HT-29 (cell line): ENCODE data around the gene TRAPPC3. TPM values are rescaled to one million over a fixed set of nuclear protein-coding genes. Genes with fewer than 3 reads are reported as not detected.

Experiments
- DNase-seq: peaks from one replicate; pipeline ENCODE4 v3.0.0-alpha.2; 2015; ENCODE audit warnings: low spot score
- total RNA-seq: library from RNA; depleted of rRNA; stranded (reverse); fragments of >200 nt; shearing (Covaris generic); gene quantifications from 2 replicates; pipeline ENCODE4 v1.2.3, GENCODE V29; 2014

TRAPPC3 gene
- total RNA-seq, 1 experiment from 2014 or later = 65.8 TPM

DNA sequence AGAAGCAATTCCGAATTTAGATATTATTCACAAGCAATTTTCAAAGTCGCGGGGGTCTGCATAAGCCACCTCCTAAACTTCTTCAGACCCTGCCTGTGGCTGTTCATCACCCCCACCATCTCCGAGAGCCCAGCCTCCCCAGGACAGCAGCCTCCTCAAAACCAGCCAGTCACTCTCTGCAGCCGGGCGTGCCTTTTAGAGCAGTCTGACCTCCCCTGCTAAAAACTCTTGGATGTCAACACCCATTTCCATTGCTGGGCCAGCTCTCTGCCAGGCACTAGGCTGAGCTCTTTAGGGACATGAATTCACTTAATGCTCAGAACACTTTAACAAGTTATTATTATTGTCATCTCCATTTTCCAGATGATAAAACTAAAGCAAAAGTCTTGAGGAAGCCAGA, 48.9 kb downstream of the TRAPPC3 start:
- no peak for DNase-seq

DNA sequence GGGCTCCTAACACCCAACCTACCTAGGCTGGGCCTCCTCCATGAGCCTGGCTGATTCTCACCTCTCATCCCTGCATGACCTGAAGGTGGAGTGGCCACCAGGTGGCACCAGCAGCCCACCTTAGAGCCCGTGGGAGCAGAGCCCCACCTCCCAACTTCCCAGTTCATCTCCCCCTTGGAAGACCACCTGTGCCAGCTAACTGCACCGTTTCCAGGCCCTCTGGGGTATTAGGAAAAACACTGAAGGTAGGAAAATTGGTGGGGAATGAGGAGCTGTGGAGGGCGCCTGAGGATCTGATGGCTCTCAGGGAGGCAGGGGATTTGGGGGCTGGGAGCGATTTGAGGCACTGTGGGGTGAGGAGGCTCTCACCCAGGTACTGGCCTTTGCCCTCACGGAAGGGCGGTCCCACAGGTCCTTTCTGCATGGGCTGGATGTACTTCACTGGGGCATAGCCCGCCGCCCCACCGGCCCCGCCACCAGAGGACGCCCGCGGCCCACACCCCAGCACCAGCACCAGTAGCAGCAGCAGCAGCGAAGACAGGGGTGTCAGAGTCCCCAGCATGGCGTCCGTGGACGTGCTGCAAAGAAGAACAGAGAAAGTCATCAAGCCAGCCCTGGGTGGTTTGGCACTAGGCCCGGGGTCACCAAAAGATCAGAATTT, 49.5 kb downstream of the TRAPPC3 start:
- DNase-seq = peak; percentile 93

DNA sequence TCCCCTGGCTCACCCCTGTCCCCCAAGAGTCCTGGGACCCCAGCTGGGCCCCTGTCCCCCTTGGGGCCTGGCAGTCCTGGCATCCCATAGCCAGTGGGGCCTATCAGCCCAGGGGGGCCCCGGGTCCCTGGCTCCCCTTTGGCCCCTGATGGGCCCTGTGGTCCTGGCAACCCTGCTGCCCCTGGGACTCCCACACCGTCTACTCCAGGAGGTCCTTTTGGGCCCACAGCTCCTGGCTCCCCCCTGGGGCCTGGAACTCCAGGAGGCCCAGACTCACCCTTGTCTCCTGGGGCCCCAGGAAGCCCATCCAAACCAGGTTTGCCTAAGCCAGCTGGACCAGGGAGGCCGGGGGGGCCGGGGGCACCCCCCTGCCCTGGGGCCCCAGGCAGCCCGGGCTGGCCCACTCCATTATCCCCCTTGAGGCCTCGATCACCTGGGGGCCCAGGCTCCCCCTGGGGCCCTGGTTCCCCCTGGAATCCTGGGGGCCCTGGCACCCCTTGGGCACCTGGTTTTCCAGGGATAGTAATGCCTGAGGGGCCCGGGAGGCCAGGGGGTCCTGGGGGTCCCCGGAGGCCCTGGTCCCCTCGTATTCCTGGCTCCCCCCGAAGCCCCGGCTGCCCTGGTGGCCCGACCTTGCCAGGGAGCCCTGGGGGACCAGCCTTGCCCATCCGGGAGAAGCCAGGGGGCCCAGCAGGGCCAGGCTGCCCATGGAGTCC, 50.5 kb downstream of the TRAPPC3 start:
- no peak for DNase-seq

DNA sequence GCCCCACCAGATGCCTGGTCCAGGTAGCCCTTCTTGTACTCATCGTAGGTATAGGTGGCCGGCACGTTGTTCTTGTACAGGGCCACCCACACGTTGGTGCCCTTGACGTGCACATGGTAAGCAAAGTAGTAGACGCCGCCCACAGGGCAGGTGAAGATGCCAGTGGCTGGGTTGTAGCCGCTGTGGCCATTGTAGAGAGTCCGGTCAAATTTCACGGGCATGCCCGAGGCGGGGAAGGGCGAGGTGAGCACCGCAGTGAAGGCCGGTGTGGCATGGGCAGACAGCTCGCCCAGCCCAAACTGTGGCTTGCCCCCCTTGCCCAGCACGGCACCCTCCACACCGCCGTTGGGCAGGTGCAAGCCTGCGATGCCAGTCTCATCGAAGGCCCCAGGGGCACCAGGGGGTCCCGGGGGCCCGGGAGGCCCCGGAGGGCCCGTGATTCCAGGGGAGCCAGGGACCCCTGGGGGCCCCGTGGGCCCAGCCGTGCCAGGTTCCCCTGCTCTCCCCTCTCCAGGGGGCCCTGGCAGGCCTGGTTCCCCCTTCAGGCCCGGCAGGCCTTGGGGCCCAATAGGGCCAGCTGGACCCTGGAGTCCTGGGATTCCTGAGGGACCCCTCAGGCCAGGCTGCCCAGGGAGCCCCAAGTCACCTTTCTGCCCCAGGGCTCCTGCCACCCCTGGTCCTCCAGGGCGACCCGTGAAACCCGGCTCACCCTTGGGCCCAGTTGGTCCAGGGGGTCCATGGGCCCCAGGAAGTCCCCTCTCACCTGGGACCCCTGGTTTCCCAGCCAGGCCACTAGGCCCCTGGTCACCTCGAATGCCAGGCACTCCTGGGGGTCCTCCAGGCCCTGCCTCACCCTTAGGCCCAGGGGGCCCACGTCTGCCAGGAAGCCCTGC, 51.3 kb downstream of the TRAPPC3 start:
- DNase-seq = no peak

DNA sequence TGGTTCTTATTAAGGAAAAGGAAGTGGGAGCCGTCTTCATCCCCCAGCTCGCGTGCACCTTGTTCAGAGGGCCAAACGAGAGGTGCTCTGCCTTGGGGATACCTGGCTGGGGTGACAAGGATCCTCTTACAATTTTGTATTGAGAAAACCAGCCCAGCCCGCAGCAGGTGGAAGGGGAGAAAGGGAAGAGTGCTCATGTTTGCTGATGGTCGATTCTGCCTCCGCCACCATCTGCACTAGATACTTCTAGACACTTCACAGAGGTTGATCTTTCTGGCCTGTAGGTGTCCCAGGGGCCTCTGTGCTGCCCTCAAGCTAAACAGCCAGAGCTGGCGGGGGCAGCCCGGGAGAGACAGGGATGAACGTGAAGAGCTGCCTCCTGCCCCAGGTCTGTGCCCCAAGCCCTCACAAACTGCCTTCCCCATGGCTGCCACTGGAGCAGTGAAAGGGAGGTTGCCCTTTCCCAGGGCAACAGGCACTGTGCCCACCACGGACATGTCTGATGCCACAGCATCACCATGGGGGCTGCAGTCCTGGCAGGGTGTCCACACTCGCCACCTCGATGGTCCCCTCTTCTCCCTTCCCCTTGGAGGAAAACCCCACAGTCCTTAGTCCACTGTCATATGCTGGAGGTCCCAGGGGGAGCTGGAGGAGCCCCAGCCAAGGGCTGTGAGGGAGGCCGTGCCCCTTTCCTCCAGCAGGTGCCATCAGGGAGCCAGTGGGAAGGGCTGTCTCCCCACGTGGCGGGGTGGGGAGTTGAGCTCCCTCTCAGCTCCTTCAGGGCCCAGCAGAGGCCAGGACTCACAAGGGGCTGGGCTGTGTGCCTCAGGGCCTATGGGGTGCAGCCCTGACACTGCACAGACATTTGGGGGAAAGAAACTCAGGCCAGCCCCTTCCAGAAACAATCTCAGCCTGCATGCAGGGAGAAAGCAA, 52.5 kb downstream of the TRAPPC3 start:
- peak; percentile 56 for DNase-seq

DNA sequence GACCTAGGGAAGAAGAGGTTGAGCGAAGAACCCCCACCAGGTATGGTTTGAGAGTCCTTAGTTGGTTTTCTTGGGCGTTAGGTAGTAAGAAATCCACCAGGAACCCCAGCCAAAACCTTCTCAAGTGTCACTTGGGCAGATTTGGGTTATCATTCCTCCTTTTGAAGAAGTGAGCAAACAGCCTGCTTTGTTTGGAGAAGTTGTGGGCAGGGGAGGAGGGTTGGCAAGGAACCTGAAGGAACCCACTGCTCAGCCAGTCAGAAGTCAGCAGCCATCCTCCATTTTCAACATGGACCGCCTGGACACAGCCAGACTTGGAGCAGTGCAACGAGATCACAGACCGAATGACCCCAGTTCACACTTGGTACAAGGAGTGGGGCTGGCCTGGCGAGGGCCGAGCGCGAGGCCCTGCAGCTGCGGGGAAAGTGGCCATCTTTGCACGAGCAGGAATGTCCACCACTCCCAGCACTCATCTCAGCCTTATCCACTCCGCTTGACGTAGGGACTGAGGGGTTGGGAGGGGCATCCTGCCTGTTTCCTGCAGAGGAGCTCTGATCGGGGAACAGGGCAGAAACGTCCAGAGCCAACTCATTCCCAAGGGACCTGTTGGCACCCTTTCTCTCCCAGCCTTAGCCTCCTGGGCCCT, 53.4 kb downstream of the TRAPPC3 start:
- no peak for DNase-seq

GRCh38 chr1:36094621-36095061, 54.6 kb downstream of the TRAPPC3 start:
- no peak for DNase-seq

GRCh38 chr1:36093929-36094328, 55.4 kb downstream of the TRAPPC3 start:
- DNase-seq = no peak

DNA sequence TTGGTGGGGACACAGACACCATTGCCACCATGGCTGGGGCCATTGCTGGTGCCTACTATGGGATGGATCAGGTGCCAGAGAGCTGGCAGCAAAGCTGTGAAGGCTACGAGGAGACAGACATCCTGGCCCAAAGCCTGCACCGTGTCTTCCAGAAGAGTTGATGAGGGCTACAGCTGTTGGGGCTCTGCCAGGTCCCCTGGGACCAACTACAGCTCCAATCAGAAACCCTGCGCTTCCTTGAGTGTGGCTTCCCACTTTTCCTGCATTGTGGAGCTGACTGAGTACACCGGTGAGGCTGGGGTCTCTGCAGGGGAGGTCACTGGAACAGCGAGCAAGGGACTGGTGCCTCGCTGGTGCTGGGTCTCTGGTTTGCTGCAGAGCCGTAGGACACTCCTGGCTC, 56.1 kb downstream of the TRAPPC3 start:
- no peak for DNase-seq

- no peak for DNase-seq
Measured at GRCh38 chr1:36092798-36093185, 56.5 kb downstream of the TRAPPC3 start.

GRCh38 chr1:36092166-36092797, 57.0 kb downstream of the TRAPPC3 start:
- DNase-seq = no peak

- no peak for DNase-seq
Measured at GRCh38 chr1:36091698-36092097, 57.6 kb downstream of the TRAPPC3 start.

GRCh38 chr1:36091141-36091540, 58.1 kb downstream of the TRAPPC3 start:
- no peak for DNase-seq

- peak; percentile 46 for DNase-seq
Measured at GRCh38 chr1:36089393-36090121, 59.7 kb downstream of the TRAPPC3 start.

DNA sequence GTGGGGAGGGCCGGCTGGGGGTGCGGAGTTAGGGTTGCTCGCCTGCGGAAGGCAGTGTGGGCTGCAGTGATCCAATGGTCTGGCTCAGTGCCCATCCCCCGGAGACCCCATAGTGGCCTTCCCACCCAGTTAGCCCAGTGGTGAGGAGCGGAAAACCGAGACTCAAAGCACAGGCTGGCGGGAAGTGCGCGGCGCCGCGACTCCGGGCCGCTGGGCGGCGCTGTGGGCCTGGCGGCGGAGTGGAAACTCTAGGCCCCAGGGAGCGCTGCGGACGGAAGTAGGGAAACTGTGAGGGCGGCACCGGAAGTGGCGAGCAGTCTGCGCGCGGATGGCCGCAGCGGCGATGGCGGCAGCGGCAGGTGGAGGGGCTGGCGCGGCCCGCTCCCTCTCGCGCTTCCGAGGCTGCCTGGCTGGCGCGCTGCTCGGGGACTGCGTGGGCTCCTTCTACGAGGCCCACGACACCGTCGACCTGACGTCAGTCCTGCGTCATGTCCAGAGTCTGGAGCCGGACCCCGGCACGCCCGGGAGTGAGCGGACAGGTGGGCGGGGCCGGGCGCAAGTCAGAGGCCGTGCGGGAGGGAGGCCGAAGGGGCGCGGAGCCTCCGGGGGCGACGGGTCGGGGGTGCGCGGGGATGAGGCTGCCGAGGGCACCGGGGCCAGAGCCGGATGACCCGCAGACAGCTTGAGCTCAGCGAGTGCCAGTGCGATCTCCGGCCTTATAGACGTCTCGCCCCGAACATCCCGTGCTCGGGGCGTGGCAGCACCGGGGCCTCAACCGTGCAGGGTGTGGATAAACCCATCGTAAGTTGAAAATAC, 60.5 kb downstream of the TRAPPC3 start, which contains the start of gene ADPRS:
Gene ADPRS, plus strand, starts transcription at position 316 of the 816 bp plus-strand sequence. Its CDS starts 13 bp downstream, at position 329.
- peak; percentile 86 for DNase-seq

GRCh38 chr1:36088265-36088576, 61.1 kb downstream of the TRAPPC3 start:
- no peak for DNase-seq

DNA sequence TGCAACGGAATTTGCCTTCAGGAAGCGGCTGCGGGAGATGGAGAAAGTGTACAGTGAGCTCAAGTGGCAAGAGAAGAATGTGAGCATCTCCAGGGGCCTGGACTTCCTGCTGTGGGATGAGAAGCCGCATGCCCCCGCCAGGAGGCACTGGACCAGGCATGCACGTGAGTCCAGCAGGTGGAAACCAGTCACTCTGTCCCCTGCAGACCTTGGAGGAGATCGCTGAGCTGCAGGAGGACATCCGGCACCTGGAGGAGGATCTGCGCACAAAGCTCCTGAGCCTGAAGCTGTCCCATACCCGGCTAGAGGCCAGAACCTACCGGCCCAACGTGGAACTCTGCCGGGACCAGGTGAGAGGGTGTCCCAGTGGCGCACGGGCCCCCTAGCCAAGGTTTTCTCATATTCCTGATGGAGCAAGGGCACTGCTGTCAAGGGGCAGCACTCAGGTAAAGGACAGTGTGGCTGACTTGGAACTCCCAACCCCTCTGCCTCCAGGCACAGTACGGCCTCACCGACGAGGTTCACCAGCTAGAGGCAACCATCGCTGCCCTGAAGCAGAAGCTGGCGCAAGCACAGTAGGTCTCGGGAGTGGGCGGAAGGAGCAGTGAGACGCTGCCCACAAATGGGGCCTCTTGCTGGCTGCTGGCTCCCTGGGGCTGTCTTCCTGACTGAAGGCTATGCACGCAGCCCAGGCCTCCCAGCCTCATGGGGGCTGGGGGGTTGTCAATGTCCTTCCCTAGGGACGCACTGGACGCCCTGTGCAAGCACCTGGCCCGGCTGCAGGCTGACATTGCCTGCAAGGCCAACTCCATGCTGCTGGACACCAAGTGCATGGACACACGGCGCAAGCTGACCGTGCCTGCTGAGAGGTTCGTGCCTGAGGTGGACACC, 61.8 kb downstream of the TRAPPC3 start:
- peak; percentile 18 for DNase-seq
